ENCODE data around the gene ATAD2B.
"Not testable (repeated sequence)": the region's sequence is repeated elsewhere in the genome, so short reads cannot be mapped to it uniquely, and the experiment has no call there.

DNA sequence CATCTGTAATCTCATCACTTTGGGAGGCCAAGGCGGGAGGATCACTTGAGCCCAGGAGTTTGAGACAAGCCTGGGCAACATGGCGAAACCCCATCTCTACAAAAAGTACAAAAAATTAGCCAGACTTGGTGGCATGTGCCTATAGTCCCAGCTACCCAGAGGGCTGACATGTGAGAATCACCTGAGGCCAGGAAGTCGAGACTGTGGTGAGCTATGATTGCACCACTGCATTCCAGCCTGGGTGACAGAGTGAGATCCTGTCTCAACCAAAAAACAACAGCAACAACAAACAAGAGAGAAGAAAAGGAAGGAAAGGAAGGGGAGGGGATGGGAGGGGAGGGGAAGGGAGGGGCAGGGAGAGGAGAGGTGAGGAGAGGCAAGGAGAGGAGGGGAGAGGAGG lies 203.9 kb downstream of the ATAD2B start:
- TF ChIP-seq, protein P1, sequence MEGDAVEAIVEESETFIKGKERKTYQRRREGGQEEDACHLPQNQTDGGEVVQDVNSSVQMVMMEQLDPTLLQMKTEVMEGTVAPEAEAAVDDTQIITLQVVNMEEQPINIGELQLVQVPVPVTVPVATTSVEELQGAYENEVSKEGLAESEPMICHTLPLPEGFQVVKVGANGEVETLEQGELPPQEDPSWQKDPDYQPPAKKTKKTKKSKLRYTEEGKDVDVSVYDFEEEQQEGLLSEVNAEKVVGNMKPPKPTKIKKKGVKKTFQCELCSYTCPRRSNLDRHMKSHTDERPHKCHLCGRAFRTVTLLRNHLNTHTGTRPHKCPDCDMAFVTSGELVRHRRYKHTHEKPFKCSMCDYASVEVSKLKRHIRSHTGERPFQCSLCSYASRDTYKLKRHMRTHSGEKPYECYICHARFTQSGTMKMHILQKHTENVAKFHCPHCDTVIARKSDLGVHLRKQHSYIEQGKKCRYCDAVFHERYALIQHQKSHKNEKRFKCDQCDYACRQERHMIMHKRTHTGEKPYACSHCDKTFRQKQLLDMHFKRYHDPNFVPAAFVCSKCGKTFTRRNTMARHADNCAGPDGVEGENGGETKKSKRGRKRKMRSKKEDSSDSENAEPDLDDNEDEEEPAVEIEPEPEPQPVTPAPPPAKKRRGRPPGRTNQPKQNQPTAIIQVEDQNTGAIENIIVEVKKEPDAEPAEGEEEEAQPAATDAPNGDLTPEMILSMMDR (IDR thresholded peaks at IDR 0.05; ENCODE audit: low read length): not testable (repeated sequence)
- not testable (repeated sequence) for TF ChIP-seq EZH2 (IDR thresholded peaks at IDR 0.05; ENCODE audit: borderline replicate concordance, low read length)

Measured in OCI-LY1 (cell line).